ENCODE data around the gene SPIB.
"Not testable (repeated sequence)": the region's sequence is repeated elsewhere in the genome, so short reads cannot be mapped to it uniquely, and the experiment has no call there.

Gene SPIB

GRCh38 chr19:50439130-50439529 is 20.4 kb downstream of the SPIB start:
- DNase-seq (ENCODE audit: low read depth): not testable (repeated sequence)

GRCh38 chr19:50444059-50444458 is 25.3 kb downstream of the SPIB start:
- DNase-seq (ENCODE audit: low read depth): no peak

- DNase-seq (ENCODE audit: low read depth): no peak
These were observed 28.3 kb downstream of the SPIB start for GRCh38 chr19:50447053-50447452.

GRCh38 chr19:50447750-50448149 is 29.0 kb downstream of the SPIB start:
- no peak for DNase-seq (ENCODE audit: low read depth)

- no peak for DNase-seq (ENCODE audit: low read depth)
These were observed 30.6 kb downstream of the SPIB start for GRCh38 chr19:50449236-50449899.

GRCh38 chr19:50450369-50451222 is 31.9 kb downstream of the SPIB start:
- no peak for DNase-seq (ENCODE audit: low read depth)

GRCh38 chr19:50451223-50451534 is 32.4 kb downstream of the SPIB start:
- DNase-seq (ENCODE audit: low read depth): no peak

GRCh38 chr19:50453243-50453642 is 34.5 kb downstream of the SPIB start:
- DNase-seq (ENCODE audit: low read depth): no peak

- DNase-seq (ENCODE audit: low read depth): no peak
These were observed 37.3 kb downstream of the SPIB start for GRCh38 chr19:50455992-50456391.

- DNase-seq (ENCODE audit: low read depth): no peak
These were observed 38.6 kb downstream of the SPIB start for GRCh38 chr19:50457300-50457699.

- DNase-seq (ENCODE audit: low read depth): no peak
These were observed 39.8 kb downstream of the SPIB start for GRCh38 chr19:50458396-50459066.

GRCh38 chr19:50459067-50459456 is 40.3 kb downstream of the SPIB start:
- DNase-seq (ENCODE audit: low read depth): no peak

- no peak for DNase-seq (ENCODE audit: low read depth)
These were observed 40.9 kb downstream of the SPIB start for GRCh38 chr19:50459638-50460037.

GRCh38 chr19:50460161-50460765 is 41.5 kb downstream of the SPIB start:
- DNase-seq (ENCODE audit: low read depth): peak; percentile 63

- DNase-seq (ENCODE audit: low read depth): peak; percentile 71
These were observed 42.5 kb downstream of the SPIB start for GRCh38 chr19:50461066-50461875.

GRCh38 chr19:50462970-50463369 is 44.2 kb downstream of the SPIB start:
- DNase-seq (ENCODE audit: low read depth): no peak

GRCh38 chr19:50464348-50464747 is 45.6 kb downstream of the SPIB start:
- DNase-seq (ENCODE audit: low read depth): no peak

- no peak for DNase-seq (ENCODE audit: low read depth)
These were observed 46.3 kb downstream of the SPIB start for GRCh38 chr19:50465000-50465399.

- no peak for DNase-seq (ENCODE audit: low read depth)
These were observed 47.4 kb downstream of the SPIB start for GRCh38 chr19:50465986-50466705.

- no peak for DNase-seq (ENCODE audit: low read depth)
These were observed 47.9 kb downstream of the SPIB start for GRCh38 chr19:50466706-50467039.

GRCh38 chr19:50467566-50467965 is 48.8 kb downstream of the SPIB start:
- DNase-seq (ENCODE audit: low read depth): no peak

Measured in iris pigment epithelial cell (primary cell).